ENCODE measurements around the gene CRACDL.

CRACDL gene

GRCh38 chr2:98893911-98894321 is 42.1 kb downstream of the CRACDL start:
- in situ Hi-C loops (cut with HindIII; ENCODE audit: low sequenced_read_pairs): no loop called here
- H3K4me3 ChIP-seq (ENCODE audit: low read depth, low read length): no peak overlapping the region
- no peak for TF ChIP-seq CTCF (IDR thresholded peaks at IDR 0.05; ENCODE audit: low read depth, low read length, missing control alignments)
- no peak for DNase-seq (ENCODE audit: low read depth)

- no peak for TF ChIP-seq CTCF (IDR thresholded peaks at IDR 0.05; ENCODE audit: low read depth, low read length, missing control alignments)
- H3K4me3 ChIP-seq (ENCODE audit: low read depth, low read length): no peak overlapping the region
- no peak for DNase-seq (ENCODE audit: low read depth)
- in situ Hi-C loops (cut with HindIII; ENCODE audit: low sequenced_read_pairs): no loop called here
Measured at GRCh38 chr2:98892871-98893270, 43.2 kb downstream of the CRACDL start.

- no peak for TF ChIP-seq CTCF (IDR thresholded peaks at IDR 0.05; ENCODE audit: low read depth, low read length, missing control alignments)
- H3K4me3 ChIP-seq (ENCODE audit: low read depth, low read length): no peak overlapping the region
- in situ Hi-C loops (cut with HindIII; ENCODE audit: low sequenced_read_pairs): no loop called here
- no peak for DNase-seq (ENCODE audit: low read depth)
Measured at GRCh38 chr2:98891591-98891990, 44.4 kb downstream of the CRACDL start.

- no peak for TF ChIP-seq CTCF (IDR thresholded peaks at IDR 0.05; ENCODE audit: low read depth, low read length, missing control alignments)
- no peak for DNase-seq (ENCODE audit: low read depth)
- no peak overlapping the region for H3K4me3 ChIP-seq (ENCODE audit: low read depth, low read length)
- in situ Hi-C loops (cut with HindIII; ENCODE audit: low sequenced_read_pairs): no loop called here
Measured at GRCh38 chr2:98886066-98886554, 49.9 kb downstream of the CRACDL start.

GRCh38 chr2:98884658-98885057 is 51.4 kb downstream of the CRACDL start:
- in situ Hi-C loops (cut with HindIII; ENCODE audit: low sequenced_read_pairs): no loop called here
- no peak for DNase-seq (ENCODE audit: low read depth)
- TF ChIP-seq CTCF (IDR thresholded peaks at IDR 0.05; ENCODE audit: low read depth, low read length, missing control alignments): no peak
- H3K4me3 ChIP-seq (ENCODE audit: low read depth, low read length): no peak overlapping the region

- H3K4me3 ChIP-seq (ENCODE audit: low read depth, low read length): no peak overlapping the region
- in situ Hi-C loops (cut with HindIII; ENCODE audit: low sequenced_read_pairs): no loop called here
- DNase-seq (ENCODE audit: low read depth): no peak
- no peak for TF ChIP-seq CTCF (IDR thresholded peaks at IDR 0.05; ENCODE audit: low read depth, low read length, missing control alignments)
Measured at GRCh38 chr2:98883780-98884211, 52.2 kb downstream of the CRACDL start.

All from astrocyte of the cerebellum (primary cell).